HepG2 (cell line): ENCODE measurements around the gene VEGFB. TPM values are rescaled to one million over a fixed set of nuclear protein-coding genes. Genes with fewer than 3 reads are reported as not detected.
A peak's percentile ranks its signal among the peaks of the same experiment; 100 is the strongest.

ENCODE experiments used
- DBP ChIP-seq: sonication (generic); formaldehyde crosslinking; IDR thresholded peaks from 2 replicates; pipeline ENCODE4 v1.4.0; 2020; ENCODE audit warnings: missing genetic modification reagents; ENCODE audit errors: not compliant biosample characterization
- ETV6 ChIP-seq: sonication (generic); formaldehyde crosslinking; conservative IDR thresholded peaks from 2 replicates; pipeline ENCODE4 v1.4.0; 2020; ENCODE audit warnings: missing genetic modification reagents
- HDAC1 ChIP-seq: sonication (generic); formaldehyde crosslinking; IDR thresholded peaks from 2 replicates; pipeline ENCODE4 v1.5.1; 2020; ENCODE audit warnings: mild to moderate bottlenecking, missing genetic modification reagents
- PAX8 ChIP-seq: sonication (generic); formaldehyde crosslinking; IDR thresholded peaks from 2 replicates; pipeline ENCODE4 v1.8.0; 2022; ENCODE audit warnings: mild to moderate bottlenecking, missing genetic modification reagents, borderline replicate concordance
- RXRB ChIP-seq: IDR thresholded peaks from 2 replicates; pipeline ENCODE4 v1.6.1; 2016; ENCODE audit warnings: borderline replicate concordance, missing genetic modification reagents, missing compliant biosample characterization
- THAP8 ChIP-seq: sonication (generic); formaldehyde crosslinking; IDR thresholded peaks from 2 replicates; pipeline ENCODE4 v1.5.1; 2020; ENCODE audit warnings: missing genetic modification reagents, mild to moderate bottlenecking, borderline replicate concordance
- ZFX ChIP-seq: sonication (generic); formaldehyde crosslinking; IDR thresholded peaks from 2 replicates; pipeline ENCODE4 v1.4.0; 2020; ENCODE audit warnings: mild to moderate bottlenecking, low read depth, missing genetic modification reagents, moderate library complexity
- ZNF609 ChIP-seq: sonication (generic); formaldehyde crosslinking; IDR thresholded peaks from 2 replicates; pipeline ENCODE4 v1.4.0; 2020; ENCODE audit warnings: mild to moderate bottlenecking, missing genetic modification reagents, borderline replicate concordance
- ZNF788 ChIP-seq: sonication (generic); formaldehyde crosslinking; IDR thresholded peaks from 2 replicates; pipeline ENCODE4 v1.5.0; 2020; ENCODE audit warnings: mild to moderate bottlenecking, missing genetic modification reagents, borderline replicate concordance
- polyA plus RNA-seq, 8 experiments: library from polyadenylated mRNA; depleted of rRNA in 3 of 8; stranded (reverse) in 7 of 8; unstranded in 1 of 8; fragments of >200 nt; fragmentation: Illumina TruSeq in 4 of 8; extraction: Trizol in 4 of 8; gene quantifications; 2 replicates each; pipeline versions ENCODE4 v1.2.1 to v1.2.3, GENCODE V29; 2011 to 2016; ENCODE audit warnings: low read depth in 4 of 8, missing spikeins in 1 of 8, mixed read lengths in 1 of 8; ENCODE audit not compliant: insufficient read depth in 1 of 8
- total RNA-seq, 5 experiments: library from RNA; depleted of rRNA; stranded (reverse); fragments of >200 nt; fragmentation: Illumina TruSeq; extraction: Trizol; gene quantifications; 2 replicates each; pipeline ENCODE4 v1.2.3, GENCODE V29; 2016; ENCODE audit warnings: low read depth in 1 of 5
- TF ChIP-seq, protein P1 (sequence below): sonication (generic); formaldehyde crosslinking; conservative IDR thresholded peaks from 2 replicates; pipeline ENCODE4 v1.4.0; 2020; ENCODE audit warnings: mild to moderate bottlenecking, missing genetic modification reagents, moderate library complexity
- TF ChIP-seq, protein P2 (sequence below): IDR thresholded peaks from 2 replicates; pipeline ENCODE4 v1.6.1; 2018; ENCODE audit warnings: missing genetic modification reagents, mild to moderate bottlenecking, missing compliant biosample characterization

VEGFB gene
- total and polyA plus RNA-seq, 2 of the 13 experiments (the other 11 are each of a cell fraction or from before 2014, with no cell fraction given), result 9.0 to 11.3 TPM

DNA sequence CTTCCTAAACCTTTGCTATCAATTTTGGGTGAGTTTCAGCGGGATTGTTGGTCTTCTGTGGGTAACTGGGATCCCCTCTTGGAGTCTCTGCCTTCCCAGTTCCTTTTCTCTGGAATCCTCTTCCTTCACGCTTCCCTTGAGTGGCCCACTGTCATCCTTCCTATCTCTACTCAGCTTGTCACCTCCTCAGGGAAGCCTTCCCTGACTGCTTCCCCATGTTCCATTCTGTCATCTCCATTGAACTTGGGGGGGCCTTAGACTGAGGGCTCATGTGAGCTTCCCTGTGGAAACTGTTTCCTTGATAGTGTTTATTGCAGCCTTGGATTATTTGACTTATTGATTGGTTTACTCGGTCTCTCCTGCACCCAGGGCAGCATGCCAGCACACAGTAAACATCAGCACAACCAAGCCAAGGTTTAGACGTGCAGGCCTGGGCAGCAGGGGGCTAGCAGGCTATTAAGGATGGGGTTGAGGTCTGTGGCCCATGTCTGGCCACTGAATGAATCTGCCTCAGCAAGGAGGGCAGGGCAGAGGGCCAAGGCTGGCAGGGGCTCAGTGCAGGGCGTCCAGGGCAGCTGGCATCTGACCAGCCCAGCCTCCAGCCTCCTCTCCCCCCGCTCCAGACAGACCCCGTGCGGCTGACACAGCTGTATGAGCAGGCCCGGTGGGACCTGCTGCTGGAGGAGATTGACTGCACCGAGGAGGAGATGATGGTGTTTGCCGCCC lies 15.6 kb upstream of the VEGFB start (continued):
- TF ChIP-seq, protein P1, sequence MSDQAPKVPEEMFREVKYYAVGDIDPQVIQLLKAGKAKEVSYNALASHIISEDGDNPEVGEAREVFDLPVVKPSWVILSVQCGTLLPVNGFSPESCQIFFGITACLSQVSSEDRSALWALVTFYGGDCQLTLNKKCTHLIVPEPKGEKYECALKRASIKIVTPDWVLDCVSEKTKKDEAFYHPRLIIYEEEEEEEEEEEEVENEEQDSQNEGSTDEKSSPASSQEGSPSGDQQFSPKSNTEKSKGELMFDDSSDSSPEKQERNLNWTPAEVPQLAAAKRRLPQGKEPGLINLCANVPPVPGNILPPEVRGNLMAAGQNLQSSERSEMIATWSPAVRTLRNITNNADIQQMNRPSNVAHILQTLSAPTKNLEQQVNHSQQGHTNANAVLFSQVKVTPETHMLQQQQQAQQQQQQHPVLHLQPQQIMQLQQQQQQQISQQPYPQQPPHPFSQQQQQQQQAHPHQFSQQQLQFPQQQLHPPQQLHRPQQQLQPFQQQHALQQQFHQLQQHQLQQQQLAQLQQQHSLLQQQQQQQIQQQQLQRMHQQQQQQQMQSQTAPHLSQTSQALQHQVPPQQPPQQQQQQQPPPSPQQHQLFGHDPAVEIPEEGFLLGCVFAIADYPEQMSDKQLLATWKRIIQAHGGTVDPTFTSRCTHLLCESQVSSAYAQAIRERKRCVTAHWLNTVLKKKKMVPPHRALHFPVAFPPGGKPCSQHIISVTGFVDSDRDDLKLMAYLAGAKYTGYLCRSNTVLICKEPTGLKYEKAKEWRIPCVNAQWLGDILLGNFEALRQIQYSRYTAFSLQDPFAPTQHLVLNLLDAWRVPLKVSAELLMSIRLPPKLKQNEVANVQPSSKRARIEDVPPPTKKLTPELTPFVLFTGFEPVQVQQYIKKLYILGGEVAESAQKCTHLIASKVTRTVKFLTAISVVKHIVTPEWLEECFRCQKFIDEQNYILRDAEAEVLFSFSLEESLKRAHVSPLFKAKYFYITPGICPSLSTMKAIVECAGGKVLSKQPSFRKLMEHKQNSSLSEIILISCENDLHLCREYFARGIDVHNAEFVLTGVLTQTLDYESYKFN, result peak; percentile 74
- TF ChIP-seq DBP, result no peak
- TF ChIP-seq THAP8 (CRISPR knock-in tag), result no peak
- TF ChIP-seq, protein P2, sequence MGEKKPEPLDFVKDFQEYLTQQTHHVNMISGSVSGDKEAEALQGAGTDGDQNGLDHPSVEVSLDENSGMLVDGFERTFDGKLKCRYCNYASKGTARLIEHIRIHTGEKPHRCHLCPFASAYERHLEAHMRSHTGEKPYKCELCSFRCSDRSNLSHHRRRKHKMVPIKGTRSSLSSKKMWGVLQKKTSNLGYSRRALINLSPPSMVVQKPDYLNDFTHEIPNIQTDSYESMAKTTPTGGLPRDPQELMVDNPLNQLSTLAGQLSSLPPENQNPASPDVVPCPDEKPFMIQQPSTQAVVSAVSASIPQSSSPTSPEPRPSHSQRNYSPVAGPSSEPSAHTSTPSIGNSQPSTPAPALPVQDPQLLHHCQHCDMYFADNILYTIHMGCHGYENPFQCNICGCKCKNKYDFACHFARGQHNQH (CRISPR knock-in tag), result 0 out of 2 replicates have a peak, but pooled peaks have one; percentile 31
- no peak for TF ChIP-seq ETV6 (CRISPR knock-in tag)
- peak; percentile 15; the same call in 1 of the 2 replicates for TF ChIP-seq RXRB
- TF ChIP-seq HDAC1 (CRISPR knock-in tag), result peak; percentile 36; the same call in 1 of the 2 replicates
- peak; percentile 41; the same call in 1 of the 2 replicates for TF ChIP-seq ZNF609 (CRISPR knock-in tag)
- TF ChIP-seq ZNF788 (CRISPR knock-in tag), result no peak
- peak; percentile 52; the same call in 1 of the 2 replicates for TF ChIP-seq ZFX (CRISPR knock-in tag)
- TF ChIP-seq PAX8, result no peak
